Measurements from ENCODE around the gene CNIH4.
A peak's percentile ranks its signal among the peaks of the same experiment; 100 is the strongest.
"Not testable (repeated sequence)": the region's sequence is repeated elsewhere in the genome, so short reads cannot be mapped to it uniquely, and the experiment has no call there.

Gene CNIH4

GRCh38 chr1:224348137-224348536 is 8.5 kb upstream of the CNIH4 start:
- no peak for DNase-seq

GRCh38 chr1:224349716-224350115 is 7.0 kb upstream of the CNIH4 start:
- DNase-seq, result not testable (repeated sequence)

DNA sequence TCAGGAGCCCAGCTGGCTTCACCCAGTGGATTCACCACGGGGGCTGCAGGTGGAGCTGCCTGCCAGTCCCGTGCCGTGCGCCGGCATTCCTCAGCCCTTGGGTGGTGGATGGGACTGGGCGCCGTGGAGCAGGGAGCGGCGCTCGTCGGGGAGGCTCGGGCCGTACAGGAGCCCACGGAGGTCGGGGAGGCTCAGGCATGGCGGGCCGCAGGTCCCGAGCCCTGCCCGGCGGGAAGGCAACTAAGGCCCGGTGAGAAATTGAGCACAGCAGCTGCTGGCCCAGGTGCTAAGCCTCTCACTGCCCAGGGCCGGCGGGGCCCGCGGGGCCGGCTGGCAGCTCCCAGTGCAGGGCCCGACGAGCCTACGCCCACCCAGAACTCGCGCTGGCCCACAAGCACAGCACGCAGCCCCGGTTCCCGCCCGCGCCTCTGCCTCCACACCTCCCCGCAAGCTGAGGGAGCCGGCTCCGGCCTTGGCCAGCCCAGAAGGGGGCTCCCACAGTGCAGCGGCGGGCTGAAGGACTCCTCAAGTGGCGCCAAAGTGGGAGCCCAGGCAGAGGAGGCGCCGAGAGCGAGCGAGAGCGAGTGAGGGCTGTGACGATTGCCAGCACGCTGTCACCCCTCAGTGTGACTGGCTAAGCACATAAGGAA is 4.1 kb upstream of the CNIH4 start:
- DNase-seq, result not testable (repeated sequence)

- no peak for DNase-seq
These were observed 2.4 kb upstream of the CNIH4 start for GRCh38 chr1:224353975-224354925.

DNA sequence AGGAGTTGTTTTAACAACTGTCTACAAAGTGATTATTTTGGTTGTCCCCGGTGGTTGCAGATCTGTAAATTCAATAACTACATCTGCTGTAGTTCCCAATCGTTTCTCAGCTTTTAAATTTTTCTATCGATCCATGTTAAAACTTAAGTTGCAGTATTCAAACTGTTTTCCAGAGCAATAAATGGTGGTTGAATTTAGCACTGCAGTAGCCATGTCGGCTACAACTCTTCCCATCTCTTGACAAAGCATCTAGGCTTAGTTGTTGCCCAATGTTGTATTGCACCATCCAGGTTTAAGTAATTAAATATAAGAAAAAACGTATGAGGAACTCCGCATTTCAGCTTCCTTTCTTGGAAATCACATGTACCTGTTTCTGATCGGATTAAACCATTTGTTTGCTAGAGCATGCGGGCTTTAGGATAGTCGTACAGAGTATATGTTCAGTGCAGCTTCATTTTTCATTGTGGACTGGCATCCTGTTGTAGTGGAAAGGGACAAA is 996 bp downstream of the CNIH4 start:
- DNase-seq, result no peak

GRCh38 chr1:224358237-224358636 is 1.6 kb downstream of the CNIH4 start:
- no peak for DNase-seq

GRCh38 chr1:224359207-224359606 is 2.5 kb downstream of the CNIH4 start:
- no peak for DNase-seq

GRCh38 chr1:224368409-224368808 is 11.7 kb downstream of the CNIH4 start:
- DNase-seq, result no peak

DNA sequence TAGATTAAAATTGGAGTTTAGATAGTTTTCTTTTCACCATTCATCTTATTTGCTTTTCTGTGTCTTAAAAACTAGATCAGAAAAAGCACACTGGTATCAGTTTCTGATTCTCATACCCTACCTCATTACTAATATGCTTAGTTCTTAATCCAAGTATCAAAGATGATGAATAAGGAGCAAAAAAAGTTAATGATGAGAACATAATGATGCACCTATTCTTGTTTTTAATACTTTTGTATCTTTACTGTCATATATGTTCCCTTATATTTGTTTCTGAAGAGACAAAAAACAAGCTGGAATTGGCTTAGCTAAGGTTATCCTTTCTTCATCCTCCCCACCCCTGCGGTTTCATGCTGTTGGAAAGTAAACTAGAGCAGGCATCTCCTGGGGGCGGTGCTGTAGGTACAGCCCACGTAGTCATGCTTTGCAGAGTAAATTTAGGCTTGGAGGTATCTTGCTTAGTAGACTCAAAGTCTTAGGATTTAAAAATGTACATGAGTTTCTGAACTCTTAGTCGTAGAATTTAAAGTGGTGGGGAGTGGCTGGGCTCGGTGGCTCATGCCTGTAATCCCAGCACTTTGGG is 16.4 kb downstream of the CNIH4 start:
- no peak for DNase-seq

DNA sequence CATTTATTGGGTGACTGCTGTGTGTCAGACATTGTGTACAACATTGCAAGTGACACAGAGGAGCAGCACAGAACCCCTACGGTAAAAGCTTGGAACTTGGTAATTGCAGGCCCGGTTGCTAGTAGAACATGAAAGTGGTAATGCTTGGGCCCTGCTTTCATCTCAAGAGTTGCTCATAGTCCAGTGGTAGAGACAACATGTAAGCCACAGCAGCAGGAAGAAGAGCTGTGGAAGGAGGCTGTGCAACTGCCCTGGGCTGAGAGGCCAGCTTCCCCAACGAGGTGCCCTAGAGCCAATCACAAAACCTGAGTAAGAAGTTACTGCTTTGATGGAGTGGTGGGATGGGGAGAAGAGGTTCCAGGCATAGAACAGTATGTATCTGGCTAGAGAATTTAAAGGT is 18.4 kb downstream of the CNIH4 start:
- no peak for DNase-seq

GRCh38 chr1:224377676-224378006 is 21.0 kb downstream of the CNIH4 start:
- no peak for DNase-seq

GRCh38 chr1:224378855-224379631 is 22.4 kb downstream of the CNIH4 start:
- no peak for DNase-seq

GRCh38 chr1:224380003-224380402 is 23.3 kb downstream of the CNIH4 start:
- peak in 1 of 58 donors; percentile 6 for DNase-seq

DNA sequence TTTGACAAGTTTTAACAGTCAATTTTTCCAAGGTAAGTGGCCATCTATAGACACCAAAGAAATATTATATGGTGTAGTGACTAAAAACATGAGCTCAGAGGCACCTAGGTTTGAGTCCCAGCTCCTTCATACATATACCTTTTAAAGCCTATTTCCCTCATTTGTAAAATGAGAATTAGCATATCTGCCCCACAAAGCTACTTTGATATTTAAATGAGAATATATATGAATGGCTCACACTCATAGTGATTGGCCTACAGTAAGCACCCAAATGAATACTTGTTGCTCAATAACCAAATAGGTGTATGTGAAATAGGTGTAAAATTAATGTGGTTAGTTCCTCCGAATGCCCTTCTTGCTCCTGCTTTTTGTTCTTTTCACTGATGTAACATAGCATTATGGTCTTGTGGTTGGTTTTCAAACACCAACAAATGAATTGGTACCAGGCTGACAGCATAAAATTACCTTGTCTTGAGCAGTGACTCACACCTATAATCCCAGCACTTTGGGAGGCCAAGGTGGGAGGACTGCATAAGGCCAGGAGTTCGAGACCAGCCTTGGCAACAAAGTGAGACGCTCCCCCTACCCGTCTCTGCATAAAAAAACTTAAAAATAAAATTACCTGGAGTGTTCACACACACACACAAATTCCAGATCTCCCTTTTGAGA is 25.3 kb downstream of the CNIH4 start:
- DNase-seq, result no peak

DNA sequence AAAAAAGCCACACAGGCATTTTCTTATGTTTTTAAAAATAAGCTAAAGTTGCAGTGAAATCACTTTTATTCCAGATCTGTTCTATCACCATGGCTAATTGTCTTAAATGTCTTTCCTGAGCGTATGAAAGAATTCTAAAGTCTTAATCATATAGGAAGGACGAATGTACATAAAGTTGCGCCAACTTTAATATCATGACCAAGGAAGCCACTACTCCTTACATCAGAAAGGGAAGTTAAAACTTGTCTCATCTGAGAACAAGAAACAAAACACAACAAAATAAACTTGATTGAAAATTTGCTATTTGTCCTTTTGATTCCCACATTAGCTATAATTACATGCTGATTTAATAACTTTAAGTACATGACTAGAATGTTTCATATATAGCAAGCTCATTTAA is 26.5 kb downstream of the CNIH4 start:
- no peak for DNase-seq

DNA sequence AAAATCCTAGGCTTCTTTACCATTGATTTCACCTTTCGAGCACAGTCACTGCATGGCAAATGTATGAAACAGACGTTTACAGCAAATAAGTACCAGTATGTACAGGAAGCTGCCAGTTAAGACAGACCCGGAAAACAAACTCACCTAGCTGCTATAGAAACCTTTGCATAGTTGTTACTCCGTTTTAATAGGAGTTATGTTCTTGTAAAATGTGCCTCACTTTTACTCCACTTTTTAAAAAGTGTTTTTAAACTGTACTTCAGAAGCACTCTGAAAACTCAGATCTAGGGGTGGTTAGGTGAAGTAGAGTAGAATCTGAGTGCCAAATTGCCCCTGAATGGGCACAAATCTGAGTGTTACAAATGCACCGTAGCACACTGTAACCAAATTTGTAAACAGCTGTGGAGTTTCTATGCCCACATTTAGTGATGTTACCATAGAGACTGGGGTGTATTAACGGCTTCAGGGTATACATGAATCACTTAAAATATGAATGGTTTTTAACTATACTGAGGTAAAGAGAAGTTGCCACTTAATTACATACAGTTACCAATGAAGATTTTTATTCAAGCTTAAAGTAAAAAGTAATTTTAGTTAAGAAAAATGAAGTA is 30.7 kb downstream of the CNIH4 start:
- DNase-seq, result no peak

GRCh38 chr1:224387943-224388342 is 31.3 kb downstream of the CNIH4 start:
- DNase-seq, result no peak

DNA sequence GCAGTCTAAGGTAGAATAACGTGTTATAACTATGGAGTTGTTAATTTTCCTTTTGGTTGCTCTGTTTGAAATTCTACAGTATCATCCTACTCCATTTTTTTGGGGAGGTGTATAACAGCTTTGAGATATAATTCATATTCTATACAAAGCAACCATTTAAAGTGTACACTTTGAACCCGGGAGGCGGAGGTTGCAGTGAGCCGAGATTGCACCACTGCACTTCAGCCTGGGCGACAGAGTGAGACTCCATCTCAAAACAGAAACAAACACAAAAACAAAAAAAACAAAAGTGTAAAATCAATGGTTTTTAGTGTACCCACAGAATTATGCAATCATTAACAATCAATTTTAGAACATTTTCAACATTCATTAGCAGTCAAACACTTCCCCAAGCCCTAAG is 33.8 kb downstream of the CNIH4 start:
- no peak for DNase-seq

GRCh38 chr1:224392411-224393249 is 36.0 kb downstream of the CNIH4 start:
- no peak for DNase-seq
